Thoracic aorta (tissue), 2 donors: Measurements from ENCODE around the gene PAH. TPM values are rescaled to one million over a fixed set of nuclear protein-coding genes. Genes with fewer than 3 reads are reported as not detected.

Experiments used
- ATAC-seq: fragments of 150-250 bp; one replicate; pipeline ENCODE4 v1.8.0; 2017; ENCODE audit warnings: low read depth; ENCODE audit not compliant: insufficient number of reproducible peaks, low FRiP score
- DNase-seq: peaks from one replicate; pipeline ENCODE4 v3.0.0-alpha.2; 2020; ENCODE audit warnings: low spot score
- H3K27ac ChIP-seq, 2 donors: fragments of 200-600 bp; sonication (generic); 1 replicate in 1 of 2; 2 replicates in 1 of 2; pipeline ENCODE4 v1.5.1; 2016; ENCODE audit warnings: mild to moderate bottlenecking in 2 of 2, moderate library complexity in 2 of 2
- H3K27me3 ChIP-seq: fragments of 200-600 bp; sonication (generic); replicated peaks from 2 replicates; pipeline ENCODE4 v1.6.0; 2016; ENCODE audit warnings: mild to moderate bottlenecking; ENCODE audit not compliant: insufficient read depth
- H3K36me3 ChIP-seq: fragments of 200-600 bp; sonication (generic); one replicate; pipeline ENCODE4 v1.5.1; 2016
- H3K4me1 ChIP-seq, 2 donors: fragments of 200-600 bp; sonication (generic); 1 replicate in 1 of 2; 2 replicates in 1 of 2; pipeline versions ENCODE4 v1.5.1 to v1.6.0; 2016; ENCODE audit warnings: low read depth in 2 of 2, mild to moderate bottlenecking in 1 of 2; ENCODE audit not compliant: control insufficient read depth in 1 of 2
- H3K4me3 ChIP-seq: fragments of 200-600 bp; sonication (generic); 2 replicates; pipeline ENCODE4 v1.5.1; 2016; ENCODE audit warnings: mild to moderate bottlenecking
- H3K9me3 ChIP-seq: fragments of 200-600 bp; sonication (generic); 2 replicates; pipeline ENCODE4 v1.5.1; 2016
- total RNA-seq, 2 donors: library from RNA; depleted of rRNA; stranded (reverse); fragments of >200 nt; gene quantifications; one replicate each; pipeline versions ENCODE4 v1.1.0 to v1.2.3, GENCODE V29; 2016
- TF ChIP-seq, protein P1 (sequence below): fragments of 200-600 bp; sonication (generic); IDR thresholded peaks from one replicate; pipeline ENCODE4 v1.5.1; 2019; ENCODE audit warnings: antibody characterized with exemption

PAH gene
- total RNA-seq, 2 donors from 2014 or later, result not detected

DNA sequence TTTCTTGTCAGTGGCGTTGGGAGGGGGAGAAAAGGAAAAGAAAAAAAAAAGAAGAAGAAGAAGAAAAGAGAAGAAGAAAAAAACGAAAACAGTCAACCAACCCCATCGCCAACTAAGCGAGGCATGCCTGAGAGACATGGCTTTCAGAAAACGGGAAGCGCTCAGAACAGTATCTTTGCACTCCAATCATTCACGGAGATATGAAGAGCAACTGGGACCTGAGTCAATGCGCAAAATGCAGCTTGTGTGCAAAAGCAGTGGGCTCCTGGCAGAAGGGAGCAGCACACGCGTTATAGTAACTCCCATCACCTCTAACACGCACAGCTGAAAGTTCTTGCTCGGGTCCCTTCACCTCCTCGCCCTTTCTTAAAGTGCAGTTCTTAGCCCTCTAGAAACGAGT lies 42.3 kb upstream of the PAH start:
- Histone ChIP-seq H3K27me3 (no peaks in the 10 kb centered on the region), H3K27ac (no peak overlapping the region), H3K9me3 (no peaks in the 10 kb centered on the region), H3K36me3 (no peaks in the 10 kb centered on the region), H3K4me3 (no peak overlapping the region), H3K4me1 (peaks cover 5 to 20% of the 10 kb centered on the region in 2 donors)
- ATAC-seq (no peak), DNase-seq (no peak)
- TF ChIP-seq, protein P1, sequence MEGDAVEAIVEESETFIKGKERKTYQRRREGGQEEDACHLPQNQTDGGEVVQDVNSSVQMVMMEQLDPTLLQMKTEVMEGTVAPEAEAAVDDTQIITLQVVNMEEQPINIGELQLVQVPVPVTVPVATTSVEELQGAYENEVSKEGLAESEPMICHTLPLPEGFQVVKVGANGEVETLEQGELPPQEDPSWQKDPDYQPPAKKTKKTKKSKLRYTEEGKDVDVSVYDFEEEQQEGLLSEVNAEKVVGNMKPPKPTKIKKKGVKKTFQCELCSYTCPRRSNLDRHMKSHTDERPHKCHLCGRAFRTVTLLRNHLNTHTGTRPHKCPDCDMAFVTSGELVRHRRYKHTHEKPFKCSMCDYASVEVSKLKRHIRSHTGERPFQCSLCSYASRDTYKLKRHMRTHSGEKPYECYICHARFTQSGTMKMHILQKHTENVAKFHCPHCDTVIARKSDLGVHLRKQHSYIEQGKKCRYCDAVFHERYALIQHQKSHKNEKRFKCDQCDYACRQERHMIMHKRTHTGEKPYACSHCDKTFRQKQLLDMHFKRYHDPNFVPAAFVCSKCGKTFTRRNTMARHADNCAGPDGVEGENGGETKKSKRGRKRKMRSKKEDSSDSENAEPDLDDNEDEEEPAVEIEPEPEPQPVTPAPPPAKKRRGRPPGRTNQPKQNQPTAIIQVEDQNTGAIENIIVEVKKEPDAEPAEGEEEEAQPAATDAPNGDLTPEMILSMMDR, result no peak

GRCh38 chr12:102958830-102959176 lies 41.8 kb upstream of the PAH start:
- Histone ChIP-seq H3K27ac (no peak overlapping the region), H3K9me3 (no peaks in the 10 kb centered on the region), H3K4me3 (peak overlapping the region; percentile 66), H3K4me1 (peaks cover 5 to 20% of the 10 kb centered on the region in 2 donors), H3K27me3 (no peaks in the 10 kb centered on the region), H3K36me3 (no peaks in the 10 kb centered on the region)
- no peak for DNase-seq
- ATAC-seq, result no peak
- TF ChIP-seq, protein P1, result no peak

DNA sequence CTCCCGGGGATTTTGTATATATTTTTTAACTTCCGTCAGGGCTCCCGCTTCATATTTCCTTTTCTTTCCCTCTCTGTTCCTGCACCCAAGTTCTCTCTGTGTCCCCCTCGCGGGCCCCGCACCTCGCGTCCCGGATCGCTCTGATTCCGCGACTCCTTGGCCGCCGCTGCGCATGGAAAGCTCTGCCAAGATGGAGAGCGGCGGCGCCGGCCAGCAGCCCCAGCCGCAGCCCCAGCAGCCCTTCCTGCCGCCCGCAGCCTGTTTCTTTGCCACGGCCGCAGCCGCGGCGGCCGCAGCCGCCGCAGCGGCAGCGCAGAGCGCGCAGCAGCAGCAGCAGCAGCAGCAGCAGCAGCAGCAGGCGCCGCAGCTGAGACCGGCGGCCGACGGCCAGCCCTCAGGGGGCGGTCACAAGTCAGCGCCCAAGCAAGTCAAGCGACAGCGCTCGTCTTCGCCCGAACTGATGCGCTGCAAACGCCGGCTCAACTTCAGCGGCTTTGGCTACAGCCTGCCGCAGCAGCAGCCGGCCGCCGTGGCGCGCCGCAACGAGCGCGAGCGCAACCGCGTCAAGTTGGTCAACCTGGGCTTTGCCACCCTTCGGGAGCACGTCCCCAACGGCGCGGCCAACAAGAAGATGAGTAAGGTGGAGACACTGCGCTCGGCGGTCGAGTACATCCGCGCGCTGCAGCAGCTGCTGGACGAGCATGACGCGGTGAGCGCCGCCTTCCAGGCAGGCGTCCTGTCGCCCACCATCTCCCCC lies 41.2 kb upstream of the PAH start:
- peak overlapping the region; percentile 66 for H3K4me3 ChIP-seq
- no peak overlapping the region for H3K27ac ChIP-seq
- no peak for ATAC-seq
- no peaks in the 10 kb centered on the region for H3K9me3 ChIP-seq
- H3K4me1 ChIP-seq, result peaks cover 5 to 20% of the 10 kb centered on the region in 2 donors
- H3K36me3 ChIP-seq, result no peaks in the 10 kb centered on the region
- no peak for DNase-seq
- H3K27me3 ChIP-seq, result no peaks in the 10 kb centered on the region
- TF ChIP-seq, protein P1, result no peak

DNA sequence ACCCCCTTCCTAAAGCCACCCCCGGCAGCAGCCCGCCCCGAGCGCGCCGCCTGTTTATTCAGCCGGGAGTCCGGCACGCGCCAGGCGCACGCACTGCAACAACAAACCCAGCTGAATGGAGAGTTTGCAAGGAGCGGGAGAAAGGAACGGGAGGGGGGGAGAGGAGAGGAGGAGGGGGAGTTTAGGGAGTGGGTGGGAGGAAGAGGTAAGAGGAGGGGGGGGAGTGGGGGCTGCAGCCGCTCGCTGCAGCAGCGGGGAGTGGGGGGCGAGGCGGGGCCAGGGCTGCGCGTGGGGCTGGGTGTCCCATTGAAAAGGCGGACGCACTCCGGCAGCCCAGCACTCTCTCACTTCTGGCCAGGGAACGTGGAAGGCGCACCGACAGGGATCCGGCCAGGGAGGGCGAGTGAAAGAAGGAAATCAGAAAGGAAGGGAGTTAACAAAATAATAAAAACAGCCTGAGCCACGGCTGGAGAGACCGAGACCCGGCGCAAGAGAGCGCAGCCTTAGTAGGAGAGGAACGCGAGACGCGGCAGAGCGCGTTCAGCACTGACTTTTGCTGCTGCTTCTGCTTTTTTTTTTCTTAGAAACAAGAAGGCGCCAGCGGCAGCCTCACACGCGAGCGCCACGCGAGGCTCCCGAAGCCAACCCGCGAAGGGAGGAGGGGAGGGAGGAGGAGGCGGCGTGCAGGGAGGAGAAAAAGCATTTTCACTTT lies 40.5 kb upstream of the PAH start, which contains the start of gene ASCL1:
Gene ASCL1, plus strand, starts transcription at position 336 of the 712 bp plus-strand sequence. CDS start 571 bp downstream, outside the sequence.
- TF ChIP-seq, protein P1, result no peak
- DNase-seq (no peak), ATAC-seq (no peak)
- Histone ChIP-seq H3K4me3 (peak within 1 kb of the TSS; percentile 66), H3K9me3 (no peaks in the 10 kb centered on the region), H3K36me3 (no peaks in the 10 kb centered on the region), H3K4me1 (peaks cover 5 to 20% of the 10 kb centered on the region in 2 donors), H3K27ac (no peak within 1 kb of the TSS), H3K27me3 (no peaks in the 10 kb centered on the region)

DNA sequence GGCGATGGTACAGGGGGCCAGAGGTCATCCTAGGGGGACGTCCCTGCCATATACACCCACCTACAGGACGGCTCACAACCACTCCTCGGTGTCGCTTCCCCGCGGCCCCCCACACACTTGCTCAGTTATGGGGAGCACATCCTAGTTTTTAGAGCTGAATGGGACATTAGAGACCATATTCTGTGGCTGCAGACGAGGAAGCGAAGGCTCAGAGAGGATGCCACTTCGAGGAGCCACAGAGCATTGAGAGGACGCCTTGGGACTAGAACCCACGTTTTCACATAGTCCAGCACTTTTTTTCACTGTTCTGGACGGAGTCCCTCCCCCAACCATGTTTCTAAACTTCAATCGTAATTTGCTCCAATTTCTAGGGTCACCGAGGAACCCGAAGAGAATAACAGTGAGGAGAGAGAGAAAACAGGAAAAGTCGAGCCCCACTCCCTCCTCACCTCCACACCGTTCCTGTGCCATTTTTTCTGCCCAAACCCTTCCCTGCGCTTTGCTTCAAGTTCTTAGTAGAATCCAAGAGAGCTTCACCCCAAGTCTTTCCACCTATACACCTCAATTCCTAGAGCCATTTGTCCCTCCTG lies 39.8 kb upstream of the PAH start:
- no peaks in the 10 kb centered on the region for H3K9me3 ChIP-seq
- TF ChIP-seq, protein P1, result no peak
- peaks cover 5 to 20% of the 10 kb centered on the region in 2 donors for H3K4me1 ChIP-seq
- H3K27me3 ChIP-seq, result no peaks in the 10 kb centered on the region
- H3K27ac ChIP-seq, result no peak overlapping the region
- DNase-seq (no peak), ATAC-seq (no peak)
- H3K4me3 ChIP-seq, result no peak overlapping the region
- no peaks in the 10 kb centered on the region for H3K36me3 ChIP-seq
